ENCODE measurements around the gene PCDHGA2. TPM values are rescaled to one million over a fixed set of nuclear protein-coding genes. Genes with fewer than 3 reads are reported as not detected.
"Not testable (repeated sequence)": the region's sequence is repeated elsewhere in the genome, so short reads cannot be mapped to it uniquely, and the experiment has no call there.

The PCDHGA2 gene
- total RNA-seq, 4 donors from 2014 or later: 0.57 to 1.7 (median 1.1) TPM; not detected in 1

- DNase-seq: no peak
- no peaks in the 10 kb centered on the region for H3K36me3 ChIP-seq
- H3K27ac ChIP-seq: no peak overlapping the region
- no peaks in the 10 kb centered on the region for H3K27me3 ChIP-seq
- TF ChIP-seq CTCF (IDR thresholded peaks at IDR 0.05) (no peak), POLR2A (IDR thresholded peaks at IDR 0.05) (no peak)
- H3K9me3 ChIP-seq: peaks cover 0 to 28% (median 10%) of the 10 kb centered on the region in 4 donors
- no peaks in the 10 kb centered on the region for H3K4me1 ChIP-seq
- H3K4me3 ChIP-seq: no peak overlapping the region
Measured at GRCh38 chr5:141328231-141328630, 10.3 kb upstream of the PCDHGA2 start.

- TF ChIP-seq POLR2A (IDR thresholded peaks at IDR 0.05) (no peak), CTCF (IDR thresholded peaks at IDR 0.05) (peak in 1 of 6 experiments; percentile 11)
- no peaks in the 10 kb centered on the region for H3K27me3 ChIP-seq
- peaks cover 0 to 35% (median 13%) of the 10 kb centered on the region in 4 donors for H3K9me3 ChIP-seq
- DNase-seq: peak in 1 of 3 donors; percentile 25
- H3K36me3 ChIP-seq: no peaks in the 10 kb centered on the region
- no peak within 1 kb of the TSS for H3K27ac ChIP-seq
- no peaks in the 10 kb centered on the region for H3K4me1 ChIP-seq
- H3K4me3 ChIP-seq: no peak within 1 kb of the TSS
Measured at GRCh38 chr5:141330299-141331080, 8.1 kb upstream of the PCDHGA2 start, which contains the start of gene PCDHGA1. Gene PCDHGA1 (plus strand): TSS chr5:141330514.

- H3K9me3 ChIP-seq: peaks cover 0 to 35% (median 12%) of the 10 kb centered on the region in 4 donors
- not testable (repeated sequence) for DNase-seq, H3K27me3 ChIP-seq
Measured at GRCh38 chr5:141332571-141332970, 6.0 kb upstream of the PCDHGA2 start.

GRCh38 chr5:141340781-141341354 lies 2.3 kb downstream of the PCDHGA2 start:
- peaks cover 0 to 48% (median 14%) of the 10 kb centered on the region in 4 donors for H3K9me3 ChIP-seq
- H3K4me1 ChIP-seq, H3K27ac ChIP-seq, DNase-seq, H3K36me3 ChIP-seq, H3K27me3 ChIP-seq, H3K4me3 ChIP-seq: not testable (repeated sequence)

More at GRCh38 chr5:141332571-141332970, 6.0 kb upstream of the PCDHGA2 start:
- H3K4me1 ChIP-seq, H3K27ac ChIP-seq, H3K4me3 ChIP-seq, H3K36me3 ChIP-seq: not testable (repeated sequence)

- Histone ChIP-seq H3K9me3 (peaks cover 0 to 52% (median 14%) of the 10 kb centered on the region in 4 donors), H3K36me3 (no peaks in the 10 kb centered on the region), H3K4me3 (no peak overlapping the region), H3K4me1 (no peaks in the 10 kb centered on the region), H3K27ac (no peak overlapping the region), H3K27me3 (no peaks in the 10 kb centered on the region)
- no peak for DNase-seq
- no peak for TF ChIP-seq CTCF (IDR thresholded peaks at IDR 0.05)
- no peak for TF ChIP-seq POLR2A (IDR thresholded peaks at IDR 0.05)
Measured at GRCh38 chr5:141342773-141343172, 4.2 kb downstream of the PCDHGA2 start.

- Histone ChIP-seq H3K27me3 (no peaks in the 10 kb centered on the region), H3K27ac (no peak within 1 kb of the TSS), H3K4me1 (no peaks in the 10 kb centered on the region), H3K36me3 (no peaks in the 10 kb centered on the region), H3K9me3 (peaks cover 0 to 48% (median 14%) of the 10 kb centered on the region in 4 donors), H3K4me3 (no peak within 1 kb of the TSS)
- TF ChIP-seq CTCF (IDR thresholded peaks at IDR 0.05) (peak in 1 of 6 experiments; percentile 10), POLR2A (IDR thresholded peaks at IDR 0.05) (no peak)
- no peak for DNase-seq
Measured at GRCh38 chr5:141343242-141343952, 4.8 kb downstream of the PCDHGA2 start, which contains the start of gene PCDHGA3. Gene PCDHGA3 (plus strand): TSS chr5:141343829. CDS start chr5:141344034, 205 bp downstream.
